Measurements from ENCODE around the gene NDUFS6. TPM values are rescaled to one million over a fixed set of nuclear protein-coding genes. Genes with fewer than 3 reads are reported as not detected.

Gene NDUFS6
- total RNA-seq, 1 donor from 2014 or later: 26.7 TPM

DNA sequence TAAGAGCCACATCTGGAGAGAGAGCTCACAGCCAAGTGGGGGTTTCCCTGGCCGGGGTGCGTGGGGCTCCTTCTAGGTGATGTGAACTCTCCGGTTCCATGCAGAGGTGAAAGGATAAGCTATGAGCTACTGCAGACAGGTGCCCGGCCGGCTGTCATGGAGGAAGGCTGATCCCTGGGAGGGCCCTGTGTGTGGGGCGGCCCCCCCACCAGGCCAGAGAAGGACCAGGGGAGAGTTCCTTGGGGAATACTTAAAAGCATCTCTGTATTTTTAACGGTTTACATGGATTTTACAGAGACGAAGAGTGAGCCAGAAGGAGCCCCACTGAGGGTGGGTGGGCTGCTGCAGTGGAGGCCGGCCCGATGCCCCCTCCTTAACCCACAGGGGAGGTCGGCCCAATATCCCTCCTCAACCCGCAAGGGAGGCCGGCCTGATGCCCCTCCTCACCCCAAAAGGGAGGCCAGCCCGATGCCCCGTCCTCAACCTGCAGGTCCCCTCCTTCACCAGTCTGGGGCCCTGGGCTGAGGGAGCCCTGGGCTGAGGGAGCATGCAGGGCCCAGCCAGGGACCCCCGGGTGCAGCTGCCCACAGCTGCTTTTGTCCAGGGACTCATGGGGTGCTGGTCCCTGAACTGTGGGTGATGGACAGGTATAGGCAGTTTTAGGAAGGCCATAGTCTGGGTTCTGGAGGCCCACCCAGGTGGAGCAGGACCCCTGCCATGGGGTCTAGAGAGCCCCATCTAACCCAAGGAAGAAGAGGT is 33.5 kb upstream of the NDUFS6 start:
- TF ChIP-seq, protein P1, sequence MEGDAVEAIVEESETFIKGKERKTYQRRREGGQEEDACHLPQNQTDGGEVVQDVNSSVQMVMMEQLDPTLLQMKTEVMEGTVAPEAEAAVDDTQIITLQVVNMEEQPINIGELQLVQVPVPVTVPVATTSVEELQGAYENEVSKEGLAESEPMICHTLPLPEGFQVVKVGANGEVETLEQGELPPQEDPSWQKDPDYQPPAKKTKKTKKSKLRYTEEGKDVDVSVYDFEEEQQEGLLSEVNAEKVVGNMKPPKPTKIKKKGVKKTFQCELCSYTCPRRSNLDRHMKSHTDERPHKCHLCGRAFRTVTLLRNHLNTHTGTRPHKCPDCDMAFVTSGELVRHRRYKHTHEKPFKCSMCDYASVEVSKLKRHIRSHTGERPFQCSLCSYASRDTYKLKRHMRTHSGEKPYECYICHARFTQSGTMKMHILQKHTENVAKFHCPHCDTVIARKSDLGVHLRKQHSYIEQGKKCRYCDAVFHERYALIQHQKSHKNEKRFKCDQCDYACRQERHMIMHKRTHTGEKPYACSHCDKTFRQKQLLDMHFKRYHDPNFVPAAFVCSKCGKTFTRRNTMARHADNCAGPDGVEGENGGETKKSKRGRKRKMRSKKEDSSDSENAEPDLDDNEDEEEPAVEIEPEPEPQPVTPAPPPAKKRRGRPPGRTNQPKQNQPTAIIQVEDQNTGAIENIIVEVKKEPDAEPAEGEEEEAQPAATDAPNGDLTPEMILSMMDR (IDR thresholded peaks at IDR 0.05; ENCODE audit: unreplicated experiment): no peak
- Mint-ChIP-seq H3K4me3 (no peak overlapping the region), H3K27me3 (ENCODE audit: low read depth) (peaks cover 38% of the 10 kb centered on the region), H3K9me3 (no peaks in the 10 kb centered on the region), H3K4me1 (no peaks in the 10 kb centered on the region), H3K27ac (no peak overlapping the region), H3K36me3 (no peaks in the 10 kb centered on the region)
- no peak for DNase-seq (ENCODE audit: low spot score in 2 of 2, unreplicated experiment in 2 of 2)

DNA sequence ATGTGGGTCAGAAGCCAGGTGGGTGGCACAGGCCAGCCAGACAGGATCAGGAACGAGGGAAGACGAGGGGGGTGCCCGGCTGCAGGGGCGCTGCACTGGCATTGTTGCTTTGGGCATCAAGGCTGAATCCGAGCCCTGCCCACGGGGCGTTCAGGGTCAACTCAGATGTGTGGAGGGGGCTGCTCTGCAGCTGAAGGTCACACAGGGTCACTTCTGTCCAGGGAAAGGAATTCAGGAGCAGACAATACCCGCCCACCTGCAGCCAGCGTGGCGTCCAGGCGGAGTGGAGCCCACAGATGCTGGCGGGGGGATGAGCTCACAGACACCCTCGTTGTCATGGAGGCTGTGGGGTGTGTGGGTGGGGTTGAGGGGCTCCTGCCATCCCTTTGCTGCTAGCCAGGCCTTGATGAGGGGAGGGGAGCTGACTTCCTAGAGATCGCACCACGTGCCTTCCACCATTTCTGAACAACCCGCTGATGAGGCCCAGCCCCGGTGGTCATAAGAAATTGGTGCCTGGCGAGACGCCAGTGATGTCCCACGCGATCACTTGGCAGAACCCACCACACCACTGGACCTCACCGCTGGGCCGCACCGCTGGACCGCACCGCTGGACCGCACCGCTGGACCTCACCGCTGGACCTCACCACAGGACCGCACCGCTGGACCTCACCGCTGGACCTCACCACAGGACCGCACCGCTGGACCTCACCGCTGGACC is 32.8 kb upstream of the NDUFS6 start:
- H3K4me1 Mint-ChIP-seq: no peaks in the 10 kb centered on the region
- DNase-seq (ENCODE audit: low spot score in 2 of 2, unreplicated experiment in 2 of 2): no peak
- H3K4me3 Mint-ChIP-seq: no peak overlapping the region
- H3K9me3 Mint-ChIP-seq: peaks cover 3% of the 10 kb centered on the region
- no peak overlapping the region for H3K27ac Mint-ChIP-seq
- TF ChIP-seq, protein P1 (IDR thresholded peaks at IDR 0.05; ENCODE audit: unreplicated experiment): no peak
- peaks cover 35% of the 10 kb centered on the region for H3K27me3 Mint-ChIP-seq (ENCODE audit: low read depth)
- no peaks in the 10 kb centered on the region for H3K36me3 Mint-ChIP-seq

DNA sequence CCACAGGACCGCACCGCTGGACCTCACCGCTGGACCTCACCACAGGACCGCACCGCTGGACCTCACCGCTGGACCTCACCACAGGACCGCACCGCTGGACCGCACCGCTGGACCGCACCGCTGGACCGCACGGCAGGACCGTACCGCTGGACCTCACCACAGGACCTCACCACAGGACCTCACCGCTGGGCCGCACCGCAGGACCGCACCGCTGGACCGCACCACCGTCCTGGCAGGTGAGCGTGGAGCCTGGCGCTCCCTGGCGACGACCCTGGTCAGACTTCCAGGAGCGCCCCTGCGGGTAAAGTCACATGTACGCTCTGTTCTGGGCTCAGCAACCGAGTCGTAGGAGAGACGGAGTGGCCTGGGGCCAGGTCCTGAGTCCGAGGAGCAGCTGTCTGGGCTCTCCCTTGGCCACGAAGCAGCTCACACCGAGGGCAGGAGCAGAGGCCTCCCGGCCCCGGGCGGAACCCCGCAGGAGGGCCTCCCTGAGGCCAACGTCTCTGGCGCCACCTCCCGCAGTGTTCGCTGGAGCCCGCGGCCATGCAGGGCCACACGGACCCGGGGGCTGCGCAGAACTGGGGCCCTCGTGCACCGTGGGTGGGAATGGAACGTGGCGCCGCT is 32.1 kb upstream of the NDUFS6 start:
- Mint-ChIP-seq H3K27ac (no peak overlapping the region), H3K4me3 (no peak overlapping the region), H3K9me3 (peaks cover 4% of the 10 kb centered on the region), H3K27me3 (ENCODE audit: low read depth) (peaks cover 29% of the 10 kb centered on the region), H3K36me3 (no peaks in the 10 kb centered on the region), H3K4me1 (no peaks in the 10 kb centered on the region)
- TF ChIP-seq, protein P1 (IDR thresholded peaks at IDR 0.05; ENCODE audit: unreplicated experiment): no peak
- no peak for DNase-seq (ENCODE audit: low spot score in 2 of 2, unreplicated experiment in 2 of 2)

DNA sequence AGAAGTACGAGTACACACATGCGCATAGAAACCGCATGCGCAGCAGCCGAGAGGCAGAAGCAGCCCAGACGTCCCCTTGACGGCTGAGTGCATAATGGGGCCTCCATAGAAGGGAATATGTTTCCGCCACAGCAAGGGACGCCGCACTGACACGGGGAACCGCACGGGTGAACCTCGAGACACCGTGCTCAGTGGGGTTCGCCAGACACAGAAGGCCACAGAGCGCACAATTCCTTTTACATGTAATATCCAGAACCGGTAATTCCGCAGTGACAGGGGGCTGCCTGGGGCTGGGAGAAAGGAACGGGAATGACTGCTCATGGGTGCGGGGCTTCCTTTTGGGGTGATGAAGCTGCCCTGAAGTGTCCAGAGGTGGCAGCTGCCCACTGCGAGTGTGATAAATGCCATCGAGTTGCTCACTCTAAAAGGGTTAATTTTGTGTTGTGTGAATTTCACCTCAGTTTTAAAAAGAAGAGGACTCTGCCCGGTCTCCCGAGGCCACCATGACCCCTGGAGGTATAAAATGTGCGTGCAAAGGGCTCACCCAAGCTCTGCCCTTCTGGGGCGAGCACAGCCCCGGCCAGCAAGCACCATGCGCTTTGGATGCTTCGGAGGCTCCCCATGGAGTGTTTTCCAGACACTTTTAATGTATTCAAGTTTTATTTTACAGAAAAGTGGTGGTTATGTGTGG is 31.3 kb upstream of the NDUFS6 start:
- no peaks in the 10 kb centered on the region for H3K4me1 Mint-ChIP-seq
- no peaks in the 10 kb centered on the region for H3K36me3 Mint-ChIP-seq
- H3K27me3 Mint-ChIP-seq (ENCODE audit: low read depth): peaks cover 25% of the 10 kb centered on the region
- H3K27ac Mint-ChIP-seq: no peak overlapping the region
- H3K9me3 Mint-ChIP-seq: peaks cover 4% of the 10 kb centered on the region
- TF ChIP-seq, protein P1 (IDR thresholded peaks at IDR 0.05; ENCODE audit: unreplicated experiment): no peak
- DNase-seq (ENCODE audit: low spot score in 2 of 2, unreplicated experiment in 2 of 2): no peak
- H3K4me3 Mint-ChIP-seq: no peak overlapping the region

DNA sequence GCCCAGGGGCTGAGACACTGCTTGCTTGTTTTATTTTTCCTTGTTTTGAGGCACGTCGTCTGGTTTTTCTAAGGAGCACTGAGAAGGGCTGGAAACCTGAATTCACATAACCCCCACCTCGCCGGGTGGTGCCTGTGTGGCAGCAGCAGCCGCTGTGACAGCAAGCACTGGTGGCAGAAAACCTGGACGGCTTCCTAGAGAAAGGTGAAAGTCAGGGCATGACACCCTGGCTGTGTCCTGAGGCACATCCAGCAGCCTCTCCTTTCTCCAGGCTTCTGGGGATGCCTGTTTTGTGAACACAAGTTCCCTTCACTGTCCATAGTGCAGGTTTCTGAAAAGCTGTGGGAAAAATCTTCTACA is 30.8 kb upstream of the NDUFS6 start:
- H3K36me3 Mint-ChIP-seq: no peaks in the 10 kb centered on the region
- TF ChIP-seq, protein P1 (IDR thresholded peaks at IDR 0.05; ENCODE audit: unreplicated experiment): no peak
- H3K27ac Mint-ChIP-seq: no peak overlapping the region
- H3K4me1 Mint-ChIP-seq: no peaks in the 10 kb centered on the region
- no peak for DNase-seq (ENCODE audit: low spot score in 2 of 2, unreplicated experiment in 2 of 2)
- H3K4me3 Mint-ChIP-seq: no peak overlapping the region
- peaks cover 23% of the 10 kb centered on the region for H3K27me3 Mint-ChIP-seq (ENCODE audit: low read depth)
- peaks cover 8% of the 10 kb centered on the region for H3K9me3 Mint-ChIP-seq

Data from mesothelial cell of epicardium (in vitro differentiated cells).